GM12875 (cell line): ENCODE data around the gene NRG2.

Experiments used
- H3K4me3 ChIP-seq: one replicate; pipeline ENCODE4 v1.5.1; 2011; ENCODE audit warnings: low read depth, low read length, control low read depth
- CTCF ChIP-seq: IDR thresholded peaks from 2 replicates; pipeline ENCODE4 v1.5.1; 2011; ENCODE audit warnings: low read depth, mild to moderate bottlenecking, control low read depth, inconsistent platforms, low read length, moderate library complexity, borderline replicate concordance; ENCODE audit not compliant: insufficient read depth

The NRG2 gene

GRCh38 chr5:139845846-139846681 lies 197.0 kb downstream of the NRG2 start:
- H3K4me3 ChIP-seq = no peak overlapping the region
- no peak for TF ChIP-seq CTCF

- no peak overlapping the region for H3K4me3 ChIP-seq
- peak; percentile 90 for TF ChIP-seq CTCF
Observed at GRCh38 chr5:139844472-139845145, 198.5 kb downstream of the NRG2 start.

- TF ChIP-seq CTCF = no peak
- H3K4me3 ChIP-seq = no peak overlapping the region
Observed at GRCh38 chr5:139843991-139844390, 199.1 kb downstream of the NRG2 start.

- no peak for TF ChIP-seq CTCF
- H3K4me3 ChIP-seq = no peak overlapping the region
Observed at GRCh38 chr5:139842321-139842720, 200.8 kb downstream of the NRG2 start.

- no peak for TF ChIP-seq CTCF
- no peak overlapping the region for H3K4me3 ChIP-seq
Observed at GRCh38 chr5:139841549-139841948, 201.6 kb downstream of the NRG2 start.

GRCh38 chr5:139839918-139840317 lies 203.2 kb downstream of the NRG2 start:
- no peak for TF ChIP-seq CTCF
- H3K4me3 ChIP-seq = no peak overlapping the region
